HL-60/S4 (cell line): ENCODE measurements around the gene MAGI1.

ENCODE experiments used
- in situ Hi-C: fragments of 300-500 bp; cut with MboI; formaldehyde crosslinking; loops from 2 replicates; pipeline ENCODE4 v1.14.3; 2022; ENCODE audit warnings: low sequenced_read_pairs

MAGI1 gene

DNA sequence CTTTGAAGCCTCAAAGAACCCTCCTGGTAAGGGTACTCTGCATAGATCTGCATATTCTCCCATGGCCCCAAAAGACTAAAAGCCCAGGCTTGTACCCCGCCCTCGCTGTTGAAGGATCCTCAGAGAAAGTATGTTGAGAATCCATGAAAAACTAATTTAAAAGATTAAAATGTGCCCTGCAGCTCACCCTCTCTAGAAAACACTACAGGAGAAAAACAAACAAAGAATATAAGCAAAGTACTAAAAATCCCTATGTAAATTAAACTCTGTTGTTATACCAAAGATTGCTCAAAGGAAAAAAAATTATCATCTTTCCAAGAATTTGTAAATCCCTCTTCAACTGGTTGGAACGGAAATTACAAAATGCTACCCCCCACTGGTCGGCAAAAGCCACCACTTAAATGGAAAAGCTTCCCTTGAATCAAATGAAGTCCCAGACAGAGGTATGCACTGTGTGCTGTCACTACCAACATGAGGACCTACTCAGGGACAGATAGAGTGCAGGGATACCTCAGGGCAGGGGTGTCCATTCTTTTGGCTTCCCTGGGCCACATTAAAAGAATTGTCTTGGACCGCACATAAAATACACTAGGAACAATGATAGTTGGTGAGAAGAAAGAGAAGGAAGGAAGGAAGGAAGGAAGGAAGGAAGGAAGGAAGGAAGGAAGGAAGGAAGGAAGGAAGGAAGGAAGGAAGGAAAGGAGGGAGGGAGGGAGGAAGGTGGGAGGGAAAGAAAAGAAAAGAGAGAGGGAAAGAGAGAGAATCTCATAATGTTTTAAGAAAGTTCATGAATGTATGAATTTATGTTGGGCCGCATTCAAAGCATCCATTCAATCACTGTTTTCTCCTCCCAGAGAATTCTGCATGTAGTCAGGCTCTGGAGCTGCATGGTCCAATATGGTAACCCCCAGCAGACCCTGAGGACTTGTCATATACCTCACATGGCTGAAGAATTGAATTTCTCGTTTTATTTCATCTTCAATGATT lies 88.1 kb downstream of the MAGI1 start:
- in situ Hi-C loops: no loop called here

GRCh38 chr3:65948841-65949573 lies 89.7 kb downstream of the MAGI1 start:
- in situ Hi-C loops: no loop called here

GRCh38 chr3:65946438-65946837 lies 92.3 kb downstream of the MAGI1 start:
- in situ Hi-C loops: no loop called here

- in situ Hi-C loops: no loop called here
Observed at GRCh38 chr3:65945953-65946352, 92.8 kb downstream of the MAGI1 start.

GRCh38 chr3:65945480-65945879 lies 93.2 kb downstream of the MAGI1 start:
- in situ Hi-C loops: no loop called here

- in situ Hi-C loops: no loop called here
Observed at GRCh38 chr3:65944252-65944651, 94.5 kb downstream of the MAGI1 start.

DNA sequence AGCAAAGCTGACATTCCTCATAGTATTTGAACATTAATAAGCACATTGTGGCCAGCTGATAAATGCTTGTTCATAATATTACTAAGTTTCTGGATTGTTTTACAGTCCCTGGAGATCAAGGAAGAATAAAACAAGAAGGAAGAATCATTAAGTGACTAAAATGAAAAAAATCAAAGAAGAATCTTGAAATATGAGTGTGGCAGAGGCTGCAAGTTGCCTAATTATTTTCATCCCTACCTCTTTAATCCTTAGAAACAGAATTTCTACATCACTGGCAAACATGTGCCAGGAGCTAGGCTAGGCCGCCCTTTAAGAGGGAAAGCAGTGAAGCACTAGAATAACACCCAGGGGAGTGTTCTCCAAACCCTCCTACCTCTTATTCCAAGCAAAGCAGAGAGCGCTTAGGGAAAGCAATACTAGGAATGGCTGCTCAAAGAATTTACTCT lies 98.9 kb downstream of the MAGI1 start:
- in situ Hi-C loops: no loop called here

GRCh38 chr3:65939184-65939583 lies 99.5 kb downstream of the MAGI1 start:
- in situ Hi-C loops: no loop called here

DNA sequence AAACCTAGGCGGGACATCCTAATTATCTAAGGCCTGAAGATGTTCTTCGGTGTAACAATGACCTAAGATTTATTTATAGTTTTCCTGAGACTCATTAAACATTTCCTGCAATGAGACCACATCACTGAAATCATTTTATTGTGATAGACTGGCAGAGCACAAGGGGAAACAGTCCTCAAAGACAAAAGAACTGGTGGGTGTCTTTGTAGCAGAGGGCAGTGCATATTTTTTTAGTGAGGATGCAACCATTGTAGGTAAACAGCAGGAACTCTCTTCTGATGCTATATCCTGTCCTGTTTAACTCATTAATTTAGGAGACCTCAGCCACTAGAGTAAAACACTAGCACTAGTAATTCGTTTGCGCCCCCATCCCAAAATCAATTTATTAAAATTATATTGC lies 100.0 kb downstream of the MAGI1 start:
- in situ Hi-C loops: no loop called here

DNA sequence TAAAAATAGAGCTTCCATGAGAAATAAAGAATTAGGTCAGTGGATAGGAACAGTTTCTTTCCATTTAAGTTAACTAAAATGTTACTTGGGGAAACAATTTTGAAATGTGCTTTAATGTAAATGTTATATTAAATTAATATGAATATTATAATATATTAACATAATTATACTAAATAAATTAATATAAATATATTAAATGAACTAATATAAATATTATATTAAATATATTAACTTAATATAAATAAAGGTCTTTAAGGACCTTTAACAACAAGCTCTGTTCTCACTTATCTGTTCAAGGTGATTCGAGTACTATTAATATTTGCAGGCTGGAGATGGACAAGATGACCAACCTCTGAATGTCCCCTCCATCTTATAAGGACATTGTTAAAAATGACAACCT lies 100.6 kb downstream of the MAGI1 start:
- in situ Hi-C loops: no loop called here

GRCh38 chr3:65936908-65937638 lies 101.6 kb downstream of the MAGI1 start:
- in situ Hi-C loops: no loop called here

GRCh38 chr3:65935724-65936123 lies 103.0 kb downstream of the MAGI1 start:
- in situ Hi-C loops: no loop called here

GRCh38 chr3:65930648-65931047 lies 108.1 kb downstream of the MAGI1 start:
- in situ Hi-C loops: no loop called here

DNA sequence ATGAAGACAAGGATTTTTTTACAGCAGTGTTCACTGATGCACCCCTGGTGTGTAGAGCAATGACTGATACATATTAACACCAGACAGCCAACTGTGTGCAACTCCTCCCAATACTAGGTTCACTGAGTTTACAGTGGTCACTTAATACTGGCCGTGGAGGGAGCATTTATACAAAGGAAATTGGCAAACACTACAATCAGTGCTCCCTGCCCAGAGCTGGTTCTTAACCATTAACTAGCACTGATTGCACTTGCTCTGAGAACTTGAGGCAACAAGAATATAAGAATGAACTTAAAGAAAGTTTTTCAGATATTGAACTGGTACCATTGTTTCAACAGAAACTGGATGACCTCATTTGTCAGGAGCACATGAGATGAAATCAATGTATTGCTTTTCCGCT lies 110.6 kb downstream of the MAGI1 start:
- in situ Hi-C loops: no loop called here

DNA sequence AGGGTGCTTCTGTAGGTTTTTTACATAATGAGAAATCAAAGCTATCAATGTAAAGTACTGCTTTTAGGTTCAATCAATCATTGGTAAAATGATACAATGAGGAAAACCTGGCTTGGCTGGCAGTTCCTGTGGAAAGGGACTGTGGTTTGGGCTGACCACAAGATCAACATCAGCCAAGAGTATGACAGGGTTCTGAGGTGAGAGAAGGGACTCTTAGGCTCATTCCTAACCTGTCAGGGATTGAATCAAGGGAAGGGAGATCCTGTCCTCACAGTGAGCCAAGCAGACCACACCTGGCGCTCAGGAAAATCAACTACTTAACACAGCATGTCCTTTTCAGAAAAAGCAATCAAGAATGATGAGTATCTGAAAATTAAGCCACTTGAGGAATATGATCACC lies 111.1 kb downstream of the MAGI1 start:
- in situ Hi-C loops: no loop called here

- in situ Hi-C loops: no loop called here
Observed at GRCh38 chr3:65925254-65925954, 113.3 kb downstream of the MAGI1 start.

- in situ Hi-C loops: no loop called here
Observed at GRCh38 chr3:65924762-65925161, 114.0 kb downstream of the MAGI1 start.

GRCh38 chr3:65922441-65922840 lies 116.3 kb downstream of the MAGI1 start:
- in situ Hi-C loops: no loop called here

DNA sequence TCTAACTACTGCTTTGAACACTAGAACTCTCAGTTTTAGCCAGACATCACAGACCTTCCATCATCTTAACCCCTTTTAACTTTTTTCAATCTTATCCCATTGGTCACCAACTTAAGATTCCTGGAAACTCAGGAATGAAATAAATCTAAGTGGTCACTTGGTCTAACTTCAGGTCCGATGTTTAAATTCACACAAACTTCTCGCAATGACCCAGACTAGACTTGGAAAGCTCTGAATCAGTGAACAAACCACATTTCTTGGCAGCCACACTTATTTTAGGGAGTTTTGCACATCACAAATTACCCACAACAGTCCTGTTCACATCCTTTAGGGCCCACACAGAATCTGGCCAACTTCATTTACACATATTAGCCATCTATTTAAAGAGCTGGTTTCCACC lies 118.9 kb downstream of the MAGI1 start:
- in situ Hi-C loops: no loop called here

DNA sequence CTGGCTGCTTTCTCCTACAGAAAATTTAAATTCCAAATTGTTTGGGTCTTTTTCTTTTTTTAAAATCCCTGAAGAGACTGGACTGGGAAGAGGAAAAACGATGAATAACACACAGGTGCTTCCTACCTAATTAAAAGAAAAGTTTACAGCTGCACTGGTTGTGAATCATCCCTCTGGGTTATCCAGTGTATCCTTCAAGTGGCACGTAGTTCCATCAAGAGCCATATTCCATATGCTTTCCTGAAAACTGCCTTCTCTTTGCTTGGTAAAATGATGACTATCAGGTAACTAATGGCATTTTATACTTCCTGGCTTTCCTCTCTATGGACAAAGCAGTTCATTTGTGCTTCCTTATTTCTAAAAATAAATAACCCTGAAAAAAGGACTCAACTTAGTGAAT lies 123.2 kb downstream of the MAGI1 start:
- in situ Hi-C loops: no loop called here
